NK-92 treated with Interleukin-12 subunit alpha and Interleukin-12 subunit beta, amount 100 ng/mL, for 24 hours (cell line): ENCODE results near the gene TNNI3K.

ENCODE experiments used
- DNase-seq: peaks from one replicate; lab custom pipeline; 2025; lab: John Stamatoyannopoulos, UW

TNNI3K gene

DNA sequence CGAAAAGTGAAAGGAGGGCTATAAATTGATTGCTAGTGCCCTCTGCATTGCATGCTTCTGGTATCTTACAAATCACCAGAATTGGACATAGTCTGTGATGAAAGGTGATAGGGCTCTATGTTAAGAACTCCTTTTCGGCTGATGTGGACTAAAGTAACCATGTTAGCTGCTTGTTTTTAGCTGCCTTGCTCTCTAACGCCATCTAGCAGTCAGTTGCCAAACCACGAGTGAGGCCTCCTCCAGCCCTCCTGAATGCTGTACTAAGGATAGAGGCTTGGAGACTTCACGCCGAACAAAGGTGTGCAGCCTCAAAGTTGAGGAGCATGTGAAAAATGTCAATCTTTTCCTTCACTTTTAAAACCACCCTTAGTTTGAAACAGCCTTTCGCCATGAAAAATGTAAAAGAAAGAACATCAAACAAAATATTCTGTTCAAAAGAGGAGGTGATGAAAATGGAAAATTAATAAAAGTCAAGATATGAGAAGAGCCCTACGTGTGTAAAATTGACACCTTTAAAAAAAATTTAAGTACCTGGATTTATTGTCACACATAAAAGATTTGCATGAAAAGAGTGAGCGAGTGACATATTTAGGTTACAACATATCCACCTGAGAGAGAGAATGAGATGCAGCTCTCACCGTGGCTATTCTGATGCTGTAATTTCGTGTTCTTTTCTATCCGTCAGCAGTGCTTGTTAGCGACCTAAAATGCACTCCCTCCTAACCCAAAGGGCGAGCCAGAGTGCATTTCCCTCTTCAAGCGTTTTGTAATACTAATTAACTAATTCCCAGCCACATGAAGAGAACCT lies 269.1 kb downstream of the TNNI3K start:
- DNase-seq: peak; percentile 3

DNA sequence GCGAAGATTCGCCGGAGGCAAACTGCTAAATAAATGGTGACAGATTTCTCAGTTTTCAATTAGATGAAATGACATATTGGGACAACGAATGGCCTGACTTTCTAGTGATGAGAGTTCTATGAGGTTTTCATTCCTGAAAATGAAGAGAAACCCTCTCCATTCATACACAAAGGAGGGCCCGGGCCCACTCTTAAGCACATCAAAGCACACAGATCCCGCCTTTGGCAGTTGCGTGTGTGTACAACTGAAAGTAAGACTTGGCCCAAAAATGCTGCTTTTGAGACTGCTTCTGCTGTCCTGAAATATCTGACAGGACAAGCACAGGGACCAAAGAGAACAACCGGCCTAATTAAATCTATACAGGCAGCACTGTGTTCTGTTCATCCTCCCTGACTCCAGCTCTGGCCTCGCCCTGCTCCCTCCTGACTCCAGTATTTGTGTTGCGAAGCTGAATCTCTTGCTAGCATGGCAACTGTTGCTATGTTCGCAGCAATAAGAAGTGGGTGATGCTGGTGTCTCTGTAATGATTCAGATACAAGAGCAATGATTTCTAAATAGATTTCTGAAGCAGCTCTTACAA lies 269.8 kb downstream of the TNNI3K start:
- no peak for DNase-seq

GRCh38 chr1:74505928-74506710 lies 270.9 kb downstream of the TNNI3K start:
- no peak for DNase-seq

- no peak for DNase-seq
Observed at GRCh38 chr1:74508449-74508848, 273.3 kb downstream of the TNNI3K start.

- DNase-seq: no peak
Observed at GRCh38 chr1:74512170-74512915, 277.2 kb downstream of the TNNI3K start, which contains the start of gene LRRC53. Gene LRRC53 (minus strand): TSS chr1:74512611. CDS start chr1:74483349, 29,262 bp downstream.

DNA sequence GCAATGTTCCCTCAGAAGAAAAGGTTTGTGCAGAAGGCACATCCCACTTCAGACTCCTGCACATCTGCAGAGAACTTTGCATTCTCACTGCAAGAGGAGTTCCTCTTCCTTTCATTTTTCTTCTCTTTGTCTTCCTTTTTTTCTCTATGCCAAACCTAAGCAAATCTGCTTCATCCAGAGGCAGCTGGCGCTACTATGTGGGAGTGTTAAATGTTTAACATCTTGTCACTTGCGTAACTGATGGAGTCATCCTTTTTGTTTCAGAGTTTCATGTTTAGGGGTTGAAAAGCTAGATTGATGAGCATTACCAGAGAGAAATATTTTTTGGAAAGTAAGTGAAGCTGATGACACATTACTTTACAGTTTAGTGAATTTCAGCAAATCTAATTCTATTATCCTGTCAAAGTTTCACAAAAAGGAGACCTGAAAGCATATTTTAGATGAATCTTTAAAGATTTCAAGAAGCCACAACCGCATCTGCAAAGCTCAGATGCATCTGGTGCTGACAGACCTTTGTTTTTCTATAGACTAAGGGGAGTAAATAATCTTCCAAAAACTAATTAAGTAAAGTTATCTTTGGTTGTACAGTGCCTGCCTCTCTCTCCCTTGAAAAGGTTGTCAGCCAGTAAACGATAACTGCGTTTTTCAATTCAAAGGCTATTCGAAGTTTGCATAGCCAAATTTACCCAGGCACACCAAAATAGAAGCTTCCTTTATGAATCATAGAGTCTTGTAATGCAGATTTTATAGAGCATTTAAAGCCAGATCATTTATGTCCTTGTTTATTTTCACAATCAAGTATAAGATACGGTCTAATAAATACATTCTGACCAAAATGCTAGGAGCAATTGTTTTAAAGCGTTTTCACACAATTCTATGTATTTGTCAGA lies 278.5 kb downstream of the TNNI3K start:
- DNase-seq: no peak

DNA sequence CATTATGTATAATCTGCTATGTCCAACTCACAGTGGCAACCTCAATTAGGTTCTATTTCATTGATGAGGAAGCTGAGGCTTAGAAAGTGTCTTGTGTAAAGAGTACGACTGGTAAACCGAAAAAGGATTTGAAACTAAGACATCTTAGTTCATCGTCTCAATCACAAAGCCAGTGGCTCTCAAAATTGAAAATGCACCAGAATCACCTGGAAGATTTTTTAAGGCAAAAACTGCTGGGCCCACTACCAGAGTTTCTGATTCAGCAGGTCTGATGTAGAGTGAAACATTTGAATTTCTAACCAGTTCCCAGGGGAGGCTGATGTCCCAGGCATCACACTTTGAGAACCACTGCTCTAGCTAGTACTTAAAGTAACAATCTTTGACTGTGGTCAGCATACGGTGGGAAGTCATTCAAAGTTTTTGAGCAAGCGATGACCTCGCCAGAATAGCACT lies 282.4 kb downstream of the TNNI3K start:
- no peak for DNase-seq

- no peak for DNase-seq
Observed at GRCh38 chr1:74522148-74522547, 287.0 kb downstream of the TNNI3K start.

GRCh38 chr1:74523873-74524480 lies 288.8 kb downstream of the TNNI3K start:
- no peak for DNase-seq

DNA sequence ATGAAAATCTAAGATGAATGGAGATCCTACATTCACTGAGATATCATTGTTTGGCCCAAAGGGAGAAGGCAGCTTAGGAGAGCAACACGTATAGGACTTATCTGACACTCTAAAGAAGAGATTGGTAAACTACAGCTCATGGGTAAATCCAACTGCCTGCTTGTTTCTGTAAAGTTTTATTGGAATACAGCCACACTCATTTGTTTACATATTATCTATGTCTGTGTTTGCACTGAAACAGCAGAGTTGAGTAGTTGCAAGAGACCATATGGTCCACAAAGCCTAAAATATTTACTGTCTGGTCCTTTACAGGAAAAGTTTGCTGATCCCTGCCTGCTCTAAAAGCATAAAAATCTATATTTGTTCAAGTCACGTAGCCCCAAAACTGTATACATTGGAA lies 291.5 kb downstream of the TNNI3K start:
- DNase-seq: no peak

DNA sequence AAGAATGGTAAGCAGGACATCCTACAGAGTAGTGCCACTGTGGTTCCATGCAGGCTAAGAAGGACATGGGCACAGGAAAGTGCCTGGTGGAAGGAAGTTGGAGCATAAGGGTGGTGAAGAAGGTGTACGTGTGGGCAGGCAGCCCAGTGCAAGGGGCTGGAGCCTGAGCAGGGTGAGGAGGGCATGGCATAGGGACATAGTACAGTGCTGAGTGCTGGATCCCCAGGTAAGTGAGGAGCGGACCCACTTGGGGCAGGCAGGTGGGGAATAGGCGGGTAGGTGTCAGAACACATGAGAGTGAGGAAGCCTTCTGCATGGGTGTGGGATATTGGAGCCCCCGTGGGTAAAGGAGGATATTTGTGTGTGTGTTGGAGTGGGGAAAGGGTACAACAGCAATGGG lies 292.9 kb downstream of the TNNI3K start:
- no peak for DNase-seq

GRCh38 chr1:74530892-74531291 lies 295.7 kb downstream of the TNNI3K start:
- no peak for DNase-seq

DNA sequence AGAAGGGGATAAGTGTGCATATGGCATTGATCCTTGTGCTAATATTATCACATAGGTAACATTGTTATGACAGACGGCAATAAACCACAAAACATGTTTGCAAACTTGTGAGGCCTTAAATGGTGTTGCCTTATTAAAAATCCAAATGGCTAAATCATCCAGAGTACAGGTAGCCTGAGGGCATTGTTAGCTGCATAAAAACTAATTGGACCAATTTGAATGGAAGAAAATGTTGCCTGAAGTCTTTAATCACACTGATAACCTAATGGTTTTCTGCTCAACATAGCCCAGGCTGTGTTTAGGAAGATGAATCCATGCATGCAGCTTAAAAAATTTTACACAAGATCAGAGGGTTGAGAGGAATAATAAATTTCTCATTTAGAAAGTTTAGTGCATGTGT lies 296.6 kb downstream of the TNNI3K start:
- no peak for DNase-seq

- DNase-seq: no peak
Observed at GRCh38 chr1:74534241-74534640, 299.1 kb downstream of the TNNI3K start.

GRCh38 chr1:74545821-74546220 lies 310.6 kb downstream of the TNNI3K start:
- DNase-seq: no peak

DNA sequence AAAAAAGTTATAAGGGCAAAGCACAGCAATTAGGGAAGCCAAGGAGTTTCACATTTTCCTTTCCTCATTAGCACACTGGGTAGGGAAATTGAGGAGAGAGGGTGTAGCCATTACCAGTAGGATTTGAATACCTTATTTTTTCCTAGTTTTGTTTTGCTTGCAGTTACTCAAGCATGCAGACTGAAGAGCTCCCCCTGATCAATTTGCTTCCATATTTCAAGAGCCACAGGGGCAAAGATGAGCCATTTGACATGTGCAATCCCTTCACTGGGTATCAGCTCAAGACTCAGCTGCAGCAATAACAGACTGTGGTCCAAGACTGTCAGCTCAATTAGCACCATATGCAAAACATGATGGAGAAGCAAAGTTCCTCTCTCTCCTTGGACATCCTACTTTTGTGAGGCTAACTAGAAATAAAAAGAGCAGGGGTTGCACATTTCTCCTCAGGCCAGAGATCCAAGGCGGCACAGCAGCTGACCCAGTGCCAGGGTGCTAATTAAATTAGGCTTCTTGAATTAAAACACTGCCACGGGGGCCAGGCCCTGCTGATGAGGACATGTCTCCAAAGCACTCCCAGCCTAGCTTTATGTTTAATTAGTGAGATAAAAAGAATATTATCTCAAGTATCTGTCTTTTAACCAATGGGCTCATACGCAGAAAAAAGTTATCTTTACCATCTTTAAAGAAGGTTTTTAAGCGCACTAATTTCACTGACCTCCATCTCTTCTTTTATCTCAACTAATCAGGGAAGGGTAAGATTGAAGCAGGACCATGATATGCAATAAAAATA lies 314.0 kb downstream of the TNNI3K start:
- no peak for DNase-seq

GRCh38 chr1:74549932-74550331 lies 314.7 kb downstream of the TNNI3K start:
- DNase-seq: no peak

GRCh38 chr1:74570797-74571492 lies 335.8 kb downstream of the TNNI3K start:
- no peak for DNase-seq

- no peak for DNase-seq
Observed at GRCh38 chr1:74571493-74571800, 336.3 kb downstream of the TNNI3K start.
